Sigmoid colon (tissue), 3 donors: Measurements from ENCODE around the gene TMTC1.

Experiments used
- CTCF ChIP-seq, 4 experiments: fragments of 450-650 bp in 3 of 4; fragments of 200-600 bp in 1 of 4; IDR thresholded peaks; one replicate each; pipeline ENCODE4 v1.5.1; 2016 to 2019; ENCODE audit warnings: antibody characterized with exemption in 4 of 4, mild to moderate bottlenecking in 3 of 4, moderate library complexity in 2 of 4
- POLR2A ChIP-seq, 2 donors: fragments of 450-650 bp; IDR thresholded peaks; one replicate each; pipeline ENCODE4 v1.6.1; 2016; ENCODE audit warnings: antibody characterized with exemption in 2 of 2, mild to moderate bottlenecking in 2 of 2, moderate library complexity in 2 of 2

- TF ChIP-seq POLR2A (IDR thresholded peaks at IDR 0.05): no peak
- TF ChIP-seq CTCF (IDR thresholded peaks at IDR 0.05): peak in 2 of 4 experiments; percentile 19 to 32
Observed at GRCh38 chr12:29796823-29797263, 13.1 kb upstream of the TMTC1 start.
